GM18868 (cell line): ENCODE results near the gene SPRED2.
"Not testable (repeated sequence)": the region's sequence is repeated elsewhere in the genome, so short reads cannot be mapped to it uniquely, and the experiment has no call there.

ENCODE experiments used
- ATAC-seq: cut with Tn5 transposase; IDR thresholded peaks from one replicate; pipeline ENCODE4 v1.9.1; 2021; ENCODE audit warnings: mild to moderate bottlenecking, moderate library complexity; ENCODE audit not compliant: unreplicated experiment

Gene SPRED2

GRCh38 chr2:65349863-65350262 is 82.5 kb downstream of the SPRED2 start:
- no peak for ATAC-seq

GRCh38 chr2:65347913-65348312 is 84.5 kb downstream of the SPRED2 start:
- ATAC-seq = no peak

GRCh38 chr2:65345631-65346030 is 86.8 kb downstream of the SPRED2 start:
- no peak for ATAC-seq

GRCh38 chr2:65344689-65345088 is 87.7 kb downstream of the SPRED2 start:
- no peak for ATAC-seq

- ATAC-seq = no peak
These were observed 88.2 kb downstream of the SPRED2 start for GRCh38 chr2:65344182-65344581.

GRCh38 chr2:65343386-65343785 is 89.0 kb downstream of the SPRED2 start:
- no peak for ATAC-seq

GRCh38 chr2:65340898-65341681 is 91.3 kb downstream of the SPRED2 start:
- ATAC-seq = no peak

- no peak for ATAC-seq
These were observed 92.8 kb downstream of the SPRED2 start for GRCh38 chr2:65339648-65340047.

GRCh38 chr2:65338830-65339495 is 93.4 kb downstream of the SPRED2 start:
- ATAC-seq = not testable (repeated sequence)

GRCh38 chr2:65337915-65338314 is 94.5 kb downstream of the SPRED2 start:
- ATAC-seq = not testable (repeated sequence)

- no peak for ATAC-seq
These were observed 97.7 kb downstream of the SPRED2 start for GRCh38 chr2:65334714-65335113.

GRCh38 chr2:65331336-65332025 is 100.9 kb downstream of the SPRED2 start:
- ATAC-seq = no peak

GRCh38 chr2:65329525-65329924 is 102.9 kb downstream of the SPRED2 start:
- no peak for ATAC-seq

GRCh38 chr2:65326276-65326675 is 106.1 kb downstream of the SPRED2 start:
- ATAC-seq = no peak

GRCh38 chr2:65325066-65325465 is 107.3 kb downstream of the SPRED2 start:
- ATAC-seq = no peak

GRCh38 chr2:65320946-65321345 is 111.5 kb downstream of the SPRED2 start:
- ATAC-seq = no peak

GRCh38 chr2:65320042-65320725 is 112.2 kb downstream of the SPRED2 start:
- ATAC-seq = peak; percentile 69

GRCh38 chr2:65319674-65320041 is 112.7 kb downstream of the SPRED2 start:
- no peak for ATAC-seq

- ATAC-seq = peak; percentile 25
These were observed 113.2 kb downstream of the SPRED2 start for GRCh38 chr2:65319072-65319673.

- ATAC-seq = no peak
These were observed 114.6 kb downstream of the SPRED2 start for GRCh38 chr2:65317841-65318240.

- not testable (repeated sequence) for ATAC-seq
These were observed 115.0 kb downstream of the SPRED2 start for GRCh38 chr2:65317351-65317750.
